ENCODE data around the gene TMEM97.

The TMEM97 gene

DNA sequence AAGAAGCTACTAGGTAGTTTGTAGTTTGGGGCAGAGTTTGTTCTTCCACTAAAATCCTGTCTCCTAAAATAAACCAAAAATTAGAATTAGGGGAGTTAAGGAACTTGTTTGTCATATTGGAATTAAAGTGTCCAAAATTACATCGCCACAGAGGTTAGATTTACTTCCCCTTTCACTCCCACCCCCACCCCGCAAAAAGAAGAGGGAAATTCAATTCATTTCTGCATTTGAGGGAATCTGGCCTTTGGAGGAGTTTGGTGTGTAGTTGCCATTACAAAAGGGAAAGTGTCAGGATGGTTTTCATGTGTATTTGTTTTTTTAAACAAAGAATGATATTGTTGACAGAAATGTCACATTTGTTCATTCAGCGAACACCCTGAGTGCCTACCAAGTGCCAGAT lies 5.8 kb downstream of the TMEM97 start:
- no peak overlapping the region for H3K9ac ChIP-seq (ENCODE audit: low read depth, low read length)
- no peaks in the 10 kb centered on the region for H3K9me3 ChIP-seq (ENCODE audit: control insufficient read depth, insufficient read depth, low read length)
- peaks cover 25% of the 10 kb centered on the region; the same call in 1 of the 2 replicates for H3K36me3 ChIP-seq (ENCODE audit: insufficient read depth, low read length)
- H3K4me1 ChIP-seq (ENCODE audit: insufficient read depth, low read length), result 0 out of 2 replicates have a peak, but pooled peaks cover 3% of the 10 kb centered on the region

DNA sequence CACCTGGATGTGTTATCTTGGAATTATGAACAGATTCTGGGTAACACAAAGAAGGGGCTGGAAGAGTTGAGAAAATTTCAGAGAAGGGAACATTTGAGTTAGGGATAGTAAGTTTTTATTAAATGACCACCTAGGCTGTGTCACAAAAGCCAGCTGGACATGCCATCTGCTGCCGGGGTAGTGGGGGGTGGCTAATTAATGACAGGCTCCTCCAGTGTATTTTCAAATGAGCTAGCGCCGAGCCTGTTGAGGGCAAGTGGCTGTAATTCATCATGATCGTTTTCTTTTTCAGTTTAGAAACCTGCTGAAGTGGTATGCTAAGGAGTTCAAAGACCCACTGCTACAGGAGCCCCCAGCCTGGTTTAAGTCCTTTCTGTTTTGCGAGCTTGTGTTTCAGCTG lies 6.2 kb downstream of the TMEM97 start:
- Histone ChIP-seq H3K36me3 (ENCODE audit: insufficient read depth, low read length) (peaks cover 25% of the 10 kb centered on the region; the same call in 1 of the 2 replicates), H3K9me3 (ENCODE audit: control insufficient read depth, insufficient read depth, low read length) (no peaks in the 10 kb centered on the region), H3K9ac (ENCODE audit: low read depth, low read length) (no peak overlapping the region), H3K4me1 (ENCODE audit: insufficient read depth, low read length) (0 out of 2 replicates have a peak, but pooled peaks cover 3% of the 10 kb centered on the region)

DNA sequence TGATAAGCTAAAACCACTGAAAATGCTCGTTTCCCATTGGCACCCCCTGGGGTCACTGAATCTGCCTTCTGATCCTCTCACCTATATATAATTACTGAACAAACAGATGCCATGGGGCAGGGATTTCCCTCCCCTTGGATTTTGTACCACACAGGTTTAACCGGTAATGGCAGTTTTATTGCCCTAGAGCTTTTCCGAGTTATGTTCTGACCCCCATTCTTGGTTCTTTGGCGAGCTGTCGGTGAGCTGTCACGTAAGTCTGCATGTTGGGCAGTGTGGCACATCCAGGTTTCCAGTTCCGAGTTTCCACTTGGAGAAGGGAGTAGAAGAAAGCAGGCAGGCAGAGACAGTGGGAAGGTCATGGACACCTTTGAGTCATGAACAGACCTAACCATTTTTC lies 7.1 kb downstream of the TMEM97 start:
- Histone ChIP-seq H3K9ac (ENCODE audit: low read depth, low read length) (no peak overlapping the region), H3K36me3 (ENCODE audit: insufficient read depth, low read length) (peaks cover 25% of the 10 kb centered on the region; the same call in 1 of the 2 replicates), H3K4me1 (ENCODE audit: insufficient read depth, low read length) (0 out of 2 replicates have a peak, but pooled peaks cover 3% of the 10 kb centered on the region), H3K9me3 (ENCODE audit: control insufficient read depth, insufficient read depth, low read length) (no peaks in the 10 kb centered on the region)

DNA sequence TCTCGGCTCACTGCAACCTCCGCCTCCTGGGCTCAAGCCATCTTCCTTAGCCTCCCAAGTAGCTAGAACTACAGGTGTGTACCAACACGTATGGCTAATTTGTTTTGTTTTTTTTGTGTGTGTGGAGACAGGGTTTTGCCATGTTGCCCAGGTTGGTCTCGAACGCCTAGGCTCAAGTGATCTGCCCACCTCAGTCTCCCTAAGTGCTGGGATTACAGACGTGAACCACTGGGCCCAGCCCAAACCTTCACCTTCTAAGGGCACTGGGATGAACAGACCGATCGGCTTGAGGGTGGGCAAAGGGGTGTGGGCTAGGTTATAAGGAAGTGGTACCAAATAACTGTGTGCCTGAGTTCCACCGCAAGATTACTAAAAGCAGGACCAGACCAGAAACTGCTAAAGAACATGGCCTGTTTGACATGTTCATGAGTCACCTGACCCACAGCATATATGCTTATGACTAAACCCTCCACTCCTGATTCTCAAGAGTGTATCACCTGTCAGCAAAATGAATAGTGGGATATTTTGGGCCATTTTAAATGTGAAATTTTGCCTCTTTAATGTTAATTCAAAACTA lies 8.1 kb downstream of the TMEM97 start:
- peaks cover 25% of the 10 kb centered on the region; the same call in 1 of the 2 replicates for H3K36me3 ChIP-seq (ENCODE audit: insufficient read depth, low read length)
- no peaks in the 10 kb centered on the region for H3K9me3 ChIP-seq (ENCODE audit: control insufficient read depth, insufficient read depth, low read length)
- H3K4me1 ChIP-seq (ENCODE audit: insufficient read depth, low read length), result 0 out of 2 replicates have a peak, but pooled peaks cover 3% of the 10 kb centered on the region
- H3K9ac ChIP-seq (ENCODE audit: low read depth, low read length), result no peak overlapping the region

DNA sequence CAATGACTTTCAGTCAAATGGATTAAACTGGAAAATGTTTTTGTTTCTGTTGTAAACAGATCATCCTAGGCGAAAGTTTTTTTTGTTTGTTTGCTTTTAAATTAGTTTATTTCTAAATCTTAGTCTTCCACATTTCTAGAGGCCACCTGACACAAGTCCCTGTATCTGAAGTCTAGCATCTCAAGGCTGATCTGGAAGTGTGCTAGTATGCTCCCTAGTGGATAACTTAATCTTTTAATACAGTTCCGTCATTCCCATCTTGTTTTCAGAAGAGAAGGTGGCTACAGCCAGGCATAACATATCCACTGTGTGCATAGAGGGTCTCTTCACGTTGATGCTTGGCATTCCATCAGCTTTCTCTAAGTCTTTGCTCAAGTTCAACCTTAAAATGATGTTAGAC lies 8.7 kb downstream of the TMEM97 start:
- 0 out of 2 replicates have a peak, but pooled peaks cover 3% of the 10 kb centered on the region for H3K4me1 ChIP-seq (ENCODE audit: insufficient read depth, low read length)
- H3K9me3 ChIP-seq (ENCODE audit: control insufficient read depth, insufficient read depth, low read length), result no peaks in the 10 kb centered on the region
- peaks cover 25% of the 10 kb centered on the region; the same call in 1 of the 2 replicates for H3K36me3 ChIP-seq (ENCODE audit: insufficient read depth, low read length)
- H3K9ac ChIP-seq (ENCODE audit: low read depth, low read length), result no peak overlapping the region

DNA sequence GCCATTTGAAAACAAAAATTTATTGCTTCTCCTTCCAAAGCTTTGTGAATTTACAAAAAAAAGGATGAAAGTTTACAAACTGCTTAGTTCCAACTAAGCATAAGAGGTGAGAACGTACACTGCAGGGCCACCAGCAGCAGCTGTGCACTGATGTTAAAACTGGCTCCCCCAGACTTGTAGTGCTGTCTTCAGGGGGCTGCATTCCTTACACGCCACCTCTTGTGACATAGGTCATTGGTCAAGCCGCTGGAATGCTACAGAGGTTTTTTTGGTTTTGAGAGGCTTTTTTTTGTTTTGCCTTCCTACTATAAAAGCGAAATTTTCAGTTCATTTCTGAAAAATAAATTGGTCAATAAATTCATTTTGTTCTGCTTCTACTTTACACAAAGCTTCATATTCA lies 9.3 kb downstream of the TMEM97 start:
- no peak overlapping the region for H3K9ac ChIP-seq (ENCODE audit: low read depth, low read length)
- peaks cover 25% of the 10 kb centered on the region; the same call in 1 of the 2 replicates for H3K36me3 ChIP-seq (ENCODE audit: insufficient read depth, low read length)
- no peaks in the 10 kb centered on the region for H3K9me3 ChIP-seq (ENCODE audit: control insufficient read depth, insufficient read depth, low read length)
- no peaks in the 10 kb centered on the region for H3K4me1 ChIP-seq (ENCODE audit: insufficient read depth, low read length)

DNA sequence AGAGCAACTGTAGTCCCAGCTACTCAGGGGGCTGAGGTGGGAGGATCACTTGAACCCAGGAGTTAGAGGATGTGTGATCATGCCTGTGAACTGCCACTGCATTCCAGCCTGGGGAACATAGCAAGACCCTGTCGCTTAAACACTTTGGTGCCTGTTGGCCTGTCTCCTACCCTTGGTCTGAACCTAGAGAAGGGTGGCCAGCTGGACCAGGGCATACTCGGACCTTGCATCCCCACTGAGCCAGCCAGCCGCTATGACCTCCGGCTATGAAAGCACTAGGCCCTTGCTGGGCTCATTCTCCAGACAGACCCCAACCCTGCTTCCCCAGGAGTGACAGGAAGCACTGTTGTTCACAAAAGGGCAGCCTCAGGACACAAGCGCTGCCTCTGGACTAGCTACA lies 11.7 kb downstream of the TMEM97 start:
- H3K9me3 ChIP-seq (ENCODE audit: control insufficient read depth, insufficient read depth, low read length), result no peaks in the 10 kb centered on the region
- no peak overlapping the region for H3K9ac ChIP-seq (ENCODE audit: low read depth, low read length)
- H3K36me3 ChIP-seq (ENCODE audit: insufficient read depth, low read length), result peaks cover 25% of the 10 kb centered on the region; the same call in 1 of the 2 replicates
- peaks cover 6% of the 10 kb centered on the region for H3K4me1 ChIP-seq (ENCODE audit: insufficient read depth, low read length)

DNA sequence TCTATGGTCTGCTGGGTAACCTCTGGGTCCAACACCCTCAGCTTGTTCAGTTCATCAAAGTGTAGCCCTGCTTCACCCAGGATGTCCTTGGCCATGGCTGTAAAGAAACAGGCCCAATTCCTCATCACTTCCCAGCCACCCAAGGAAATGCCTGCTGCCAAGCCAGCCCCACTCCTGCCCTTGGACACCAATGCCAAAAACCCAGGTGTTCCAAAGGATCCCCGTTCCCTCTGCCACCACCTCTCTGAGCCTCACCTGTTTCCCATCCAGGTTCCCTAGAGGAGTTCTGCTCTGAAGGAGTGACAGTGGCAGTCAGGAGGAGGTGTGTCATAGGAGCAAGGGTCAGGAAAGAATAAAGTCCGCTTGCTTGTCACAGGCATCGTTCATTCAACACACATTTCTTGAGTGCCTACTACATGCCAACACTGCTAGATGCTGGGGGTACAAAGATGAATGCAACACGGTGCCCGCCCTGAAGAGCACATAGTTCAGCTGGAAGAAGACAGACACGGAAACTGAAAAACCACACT lies 13.0 kb downstream of the TMEM97 start:
- Histone ChIP-seq H3K9me3 (ENCODE audit: control insufficient read depth, insufficient read depth, low read length) (no peaks in the 10 kb centered on the region), H3K36me3 (ENCODE audit: insufficient read depth, low read length) (peaks cover 13% of the 10 kb centered on the region; the same call in 1 of the 2 replicates), H3K9ac (ENCODE audit: low read depth, low read length) (no peak overlapping the region), H3K4me1 (ENCODE audit: insufficient read depth, low read length) (peaks cover 10% of the 10 kb centered on the region)

DNA sequence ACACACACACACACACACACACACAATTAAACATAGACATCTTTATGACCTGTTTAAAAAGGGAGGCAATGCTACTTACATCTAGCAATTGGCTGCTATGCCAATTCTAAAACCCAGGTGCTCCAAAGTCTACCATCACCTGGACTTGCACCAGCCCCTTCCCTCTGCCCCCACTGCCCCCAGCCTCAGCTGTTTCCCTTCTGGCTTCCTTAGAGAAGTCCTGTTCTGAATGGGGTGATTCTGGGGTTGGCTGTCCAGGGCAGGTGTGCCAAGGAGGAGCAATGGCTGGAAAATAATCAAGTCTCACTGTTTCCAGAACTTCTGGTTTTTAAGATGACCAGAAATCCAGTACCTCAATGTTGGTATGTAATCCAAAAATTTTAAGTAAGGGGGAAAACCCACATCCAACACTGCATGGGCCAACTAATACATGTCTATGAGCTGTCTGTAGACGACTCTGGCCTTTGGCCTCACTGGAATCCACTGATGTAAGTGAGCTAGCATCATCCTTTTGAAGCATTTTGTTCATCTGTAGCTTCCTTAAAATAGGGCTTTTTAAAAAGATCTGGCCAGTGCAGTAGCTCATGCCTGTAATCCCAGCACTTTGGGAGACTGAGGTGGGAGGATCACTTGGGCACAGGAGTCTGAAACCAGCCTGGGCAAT lies 14.2 kb downstream of the TMEM97 start:
- no peak overlapping the region for H3K9ac ChIP-seq (ENCODE audit: low read depth, low read length)
- peaks cover 3% of the 10 kb centered on the region; the same call in 1 of the 2 replicates for H3K36me3 ChIP-seq (ENCODE audit: insufficient read depth, low read length)
- no peaks in the 10 kb centered on the region for H3K9me3 ChIP-seq (ENCODE audit: control insufficient read depth, insufficient read depth, low read length)
- peaks cover 13% of the 10 kb centered on the region for H3K4me1 ChIP-seq (ENCODE audit: insufficient read depth, low read length)

DNA sequence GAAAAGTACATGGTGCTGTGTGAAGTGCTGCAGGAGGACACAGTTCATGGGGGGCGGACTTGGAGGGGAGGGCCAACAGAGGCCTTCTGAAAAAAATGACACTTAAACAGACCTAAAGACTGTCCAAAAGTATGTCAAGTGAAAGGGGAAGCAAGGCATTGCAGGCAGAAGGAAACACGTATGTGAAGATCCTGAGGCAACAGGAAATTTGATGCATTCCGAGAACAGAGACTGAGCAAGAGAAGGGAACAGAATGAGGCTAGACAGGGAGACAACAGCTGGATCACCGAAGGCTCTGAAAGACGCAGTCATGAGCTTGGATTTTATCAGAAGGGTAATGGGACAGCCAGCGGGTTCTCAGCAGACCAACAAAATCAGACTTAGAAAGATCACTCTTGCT lies 15.2 kb downstream of the TMEM97 start:
- no peaks in the 10 kb centered on the region for H3K9me3 ChIP-seq (ENCODE audit: control insufficient read depth, insufficient read depth, low read length)
- H3K36me3 ChIP-seq (ENCODE audit: insufficient read depth, low read length), result no peaks in the 10 kb centered on the region; the same call in 1 of the 2 replicates
- peaks cover 13% of the 10 kb centered on the region for H3K4me1 ChIP-seq (ENCODE audit: insufficient read depth, low read length)
- H3K9ac ChIP-seq (ENCODE audit: low read depth, low read length), result peak overlapping the region; percentile 92; the same call in 1 of the 2 replicates

DNA sequence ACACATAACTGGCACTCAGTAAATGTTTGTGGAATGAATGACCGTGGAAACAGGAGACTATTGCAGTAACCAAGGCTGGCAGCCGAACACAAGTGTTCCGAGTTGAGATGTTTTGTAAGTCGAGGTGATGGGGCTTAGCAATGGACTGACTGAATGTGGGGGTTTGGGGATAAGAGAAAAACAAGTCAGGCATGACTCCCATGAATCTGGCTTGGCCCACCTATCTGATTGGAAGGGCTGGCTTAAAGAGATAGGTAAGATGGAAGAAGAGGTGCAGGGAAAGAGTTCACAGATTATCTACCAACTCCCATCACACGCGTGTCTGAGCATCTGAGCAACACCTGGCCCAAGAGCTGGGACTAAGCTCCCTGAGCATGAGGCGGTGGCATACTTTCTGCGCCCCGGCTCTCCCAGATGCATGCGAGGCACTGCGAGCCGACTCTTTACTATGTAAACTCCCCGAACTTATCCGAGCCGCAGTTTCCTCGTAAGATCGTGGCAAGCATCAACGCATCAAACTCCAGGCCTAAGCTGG lies 15.7 kb downstream of the TMEM97 start:
- Histone ChIP-seq H3K9ac (ENCODE audit: low read depth, low read length) (peak overlapping the region; percentile 92; the same call in 1 of the 2 replicates), H3K36me3 (ENCODE audit: insufficient read depth, low read length) (no peaks in the 10 kb centered on the region), H3K9me3 (ENCODE audit: control insufficient read depth, insufficient read depth, low read length) (no peaks in the 10 kb centered on the region), H3K4me1 (ENCODE audit: insufficient read depth, low read length) (peaks cover 13% of the 10 kb centered on the region)

DNA sequence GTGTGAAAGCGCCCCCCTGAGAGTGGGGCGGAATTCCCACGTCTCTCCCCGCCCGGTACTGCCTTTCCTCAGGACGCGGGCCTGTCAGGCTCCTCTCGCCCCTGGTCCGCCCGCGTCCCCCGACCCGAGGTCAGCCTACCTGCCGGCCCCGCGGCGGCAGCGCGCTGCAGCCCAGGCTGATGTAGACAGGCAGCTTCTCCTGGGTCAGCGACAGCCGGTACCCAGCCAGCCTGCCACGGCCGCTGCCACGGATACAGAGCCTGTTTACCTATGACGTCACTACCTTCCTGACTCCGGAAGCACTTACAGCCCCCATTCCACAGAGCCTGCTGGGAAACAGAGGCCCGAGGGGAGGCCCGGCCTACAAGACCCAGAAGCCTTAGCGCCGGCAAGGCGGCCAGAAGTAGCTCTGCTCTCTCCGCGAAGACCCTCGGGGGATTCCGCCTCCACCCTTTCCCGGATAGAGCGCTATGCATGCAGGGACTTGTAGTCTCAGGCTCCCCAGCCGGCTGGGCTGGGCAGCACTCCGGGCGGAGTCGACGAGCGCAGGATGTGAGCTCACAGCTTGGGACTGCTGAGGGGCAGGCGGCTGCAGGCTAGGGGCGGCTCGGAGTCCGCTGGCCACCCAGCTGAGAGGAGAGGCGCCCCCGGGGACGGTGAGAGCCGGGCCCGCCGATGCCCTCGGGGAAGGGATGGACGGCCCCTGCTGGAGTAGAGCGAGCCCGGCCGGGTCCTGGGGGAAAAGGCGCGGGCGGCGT lies 16.4 kb downstream of the TMEM97 start, which contains the start of the genes IFT20 and TNFAIP1:
Gene IFT20, minus strand, starts transcription at position 272 of the 758 bp plus-strand sequence. CDS start 3,487 bp downstream, outside the sequence.
Gene TNFAIP1, plus strand, starts transcription at position 561 of the 758 bp plus-strand sequence. CDS start 3,761 bp downstream, outside the sequence.
- no peaks in the 10 kb centered on the region for H3K9me3 ChIP-seq (ENCODE audit: control insufficient read depth, insufficient read depth, low read length)
- H3K4me1 ChIP-seq (ENCODE audit: insufficient read depth, low read length), result peaks cover 13% of the 10 kb centered on the region
- peak within 1 kb of the TSS; percentile 92 for H3K9ac ChIP-seq (ENCODE audit: low read depth, low read length)
- no peaks in the 10 kb centered on the region for H3K36me3 ChIP-seq (ENCODE audit: insufficient read depth, low read length)

DNA sequence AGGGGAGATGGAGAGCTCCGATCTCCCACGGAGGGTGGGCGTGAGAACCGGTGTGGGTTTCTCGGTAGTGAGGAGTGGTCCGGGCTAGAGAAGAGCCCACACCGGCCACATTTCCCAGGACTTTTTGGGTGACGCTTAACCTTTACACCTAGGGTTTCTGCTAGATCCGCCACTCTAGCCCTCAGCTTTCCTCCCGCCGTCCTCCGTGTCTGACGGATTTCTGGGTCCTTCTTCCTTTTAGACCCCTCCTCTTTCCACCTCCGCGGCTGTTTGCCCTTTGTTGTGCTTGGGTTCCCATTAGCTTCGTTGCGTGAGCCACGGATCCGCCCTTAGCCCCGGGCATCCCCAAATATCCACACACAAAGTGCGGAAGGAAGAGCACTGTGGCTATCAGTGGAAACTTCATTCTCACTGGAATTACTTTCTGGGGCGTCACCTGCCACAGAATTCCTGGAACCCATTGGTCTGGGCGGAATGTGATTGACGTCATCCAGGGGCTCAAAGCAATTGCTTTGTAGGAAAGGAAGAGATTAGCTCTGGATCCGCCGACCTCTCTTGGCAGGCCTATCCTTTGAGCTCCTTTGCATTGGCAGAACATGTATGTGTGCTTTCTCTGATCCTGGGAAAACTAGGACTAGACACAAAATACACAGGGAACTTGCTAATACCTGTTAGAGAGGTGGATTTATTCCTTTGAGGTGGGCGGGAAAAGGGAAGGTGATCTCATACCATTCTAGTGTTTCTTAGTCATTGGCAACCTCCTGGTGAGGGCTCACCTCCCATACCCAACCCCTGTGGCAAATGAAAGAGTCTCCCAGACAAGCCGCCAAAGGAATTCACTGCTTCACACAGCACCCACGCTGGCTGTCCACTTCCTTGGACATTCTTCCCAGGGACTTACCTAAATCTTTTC lies 17.2 kb downstream of the TMEM97 start:
- peak overlapping the region; percentile 92 for H3K9ac ChIP-seq (ENCODE audit: low read depth, low read length)
- no peaks in the 10 kb centered on the region for H3K9me3 ChIP-seq (ENCODE audit: control insufficient read depth, insufficient read depth, low read length)
- peaks cover 13% of the 10 kb centered on the region for H3K4me1 ChIP-seq (ENCODE audit: insufficient read depth, low read length)
- H3K36me3 ChIP-seq (ENCODE audit: insufficient read depth, low read length), result no peaks in the 10 kb centered on the region
